ENCODE data around the gene CDCA7L. TPM values are rescaled to one million over a fixed set of nuclear protein-coding genes. Genes with fewer than 3 reads are reported as not detected.

CDCA7L gene
- total RNA-seq, 1 experiment from 2014 or later, result 114 TPM

GRCh38 chr7:21927693-21928092, 18.0 kb downstream of the CDCA7L start:
- DNase-seq, result no peak
- Histone ChIP-seq H3K4me1 (no peaks in the 10 kb centered on the region), H3K9me3 (replicated peaks) (0 out of 2 replicates have a peak, but pooled peaks cover 2% of the 10 kb centered on the region), H3K36me3 (no peaks in the 10 kb centered on the region), H3K4me3 (no peak overlapping the region), H3K27me3 (no peaks in the 10 kb centered on the region), H3K27ac (no peak overlapping the region)

GRCh38 chr7:21926448-21926847, 19.3 kb downstream of the CDCA7L start:
- no peaks in the 10 kb centered on the region for H3K4me1 ChIP-seq
- H3K36me3 ChIP-seq, result no peaks in the 10 kb centered on the region
- no peaks in the 10 kb centered on the region for H3K9me3 ChIP-seq (replicated peaks)
- no peak overlapping the region for H3K4me3 ChIP-seq
- no peaks in the 10 kb centered on the region for H3K27me3 ChIP-seq
- no peak overlapping the region for H3K27ac ChIP-seq
- DNase-seq, result no peak

GRCh38 chr7:21923658-21924057, 22.0 kb downstream of the CDCA7L start:
- no peaks in the 10 kb centered on the region for H3K4me1 ChIP-seq
- H3K27me3 ChIP-seq, result no peaks in the 10 kb centered on the region
- no peaks in the 10 kb centered on the region; the same call in 1 of the 2 replicates for H3K36me3 ChIP-seq
- H3K4me3 ChIP-seq, result no peak overlapping the region
- no peaks in the 10 kb centered on the region for H3K9me3 ChIP-seq (replicated peaks)
- H3K27ac ChIP-seq, result no peak overlapping the region
- peak; percentile 32 to 58 for DNase-seq

- Histone ChIP-seq H3K4me3 (no peak overlapping the region), H3K9me3 (replicated peaks) (no peaks in the 10 kb centered on the region), H3K4me1 (no peaks in the 10 kb centered on the region), H3K36me3 (no peaks in the 10 kb centered on the region; the same call in 1 of the 2 replicates), H3K27ac (no peak overlapping the region), H3K27me3 (no peaks in the 10 kb centered on the region)
- no peak for DNase-seq
Observed at GRCh38 chr7:21922605-21923004, 23.1 kb downstream of the CDCA7L start.

- H3K4me3 ChIP-seq, result no peak overlapping the region
- H3K4me1 ChIP-seq, result no peaks in the 10 kb centered on the region
- H3K9me3 ChIP-seq (replicated peaks), result no peaks in the 10 kb centered on the region
- H3K27me3 ChIP-seq, result no peaks in the 10 kb centered on the region
- DNase-seq, result no peak
- H3K36me3 ChIP-seq, result peaks cover 2% of the 10 kb centered on the region; the same call in 1 of the 2 replicates
- no peak overlapping the region for H3K27ac ChIP-seq
Observed at GRCh38 chr7:21920936-21921335, 24.8 kb downstream of the CDCA7L start.

- no peaks in the 10 kb centered on the region for H3K4me1 ChIP-seq
- no peak overlapping the region for H3K4me3 ChIP-seq
- H3K27ac ChIP-seq, result no peak overlapping the region
- peaks cover 14% of the 10 kb centered on the region for H3K36me3 ChIP-seq
- no peaks in the 10 kb centered on the region for H3K9me3 ChIP-seq (replicated peaks)
- no peak for DNase-seq
- H3K27me3 ChIP-seq, result no peaks in the 10 kb centered on the region
Observed at GRCh38 chr7:21918216-21918615, 27.5 kb downstream of the CDCA7L start.

- Histone ChIP-seq H3K4me3 (no peak overlapping the region), H3K27me3 (no peaks in the 10 kb centered on the region), H3K27ac (no peak overlapping the region), H3K4me1 (no peaks in the 10 kb centered on the region), H3K9me3 (replicated peaks) (no peaks in the 10 kb centered on the region), H3K36me3 (peaks cover 20% of the 10 kb centered on the region)
- DNase-seq, result no peak
Observed at GRCh38 chr7:21916629-21917028, 29.1 kb downstream of the CDCA7L start.

- Histone ChIP-seq H3K36me3 (peaks cover 20% of the 10 kb centered on the region), H3K9me3 (replicated peaks) (no peaks in the 10 kb centered on the region), H3K4me3 (no peak overlapping the region), H3K4me1 (no peaks in the 10 kb centered on the region), H3K27ac (no peak overlapping the region), H3K27me3 (no peaks in the 10 kb centered on the region)
- DNase-seq, result no peak
Observed at GRCh38 chr7:21916176-21916575, 29.5 kb downstream of the CDCA7L start.

- no peak overlapping the region for H3K27ac ChIP-seq
- no peak overlapping the region for H3K4me3 ChIP-seq
- H3K9me3 ChIP-seq (replicated peaks), result no peaks in the 10 kb centered on the region
- DNase-seq, result no peak
- H3K27me3 ChIP-seq, result no peaks in the 10 kb centered on the region
- peaks cover 20% of the 10 kb centered on the region for H3K36me3 ChIP-seq
- H3K4me1 ChIP-seq, result no peaks in the 10 kb centered on the region
Observed at GRCh38 chr7:21915140-21915539, 30.6 kb downstream of the CDCA7L start.

GRCh38 chr7:21914671-21915070, 31.0 kb downstream of the CDCA7L start:
- no peak overlapping the region for H3K4me3 ChIP-seq
- H3K9me3 ChIP-seq (replicated peaks), result no peaks in the 10 kb centered on the region
- no peak for DNase-seq

GRCh38 chr7:21912931-21913780, 32.5 kb downstream of the CDCA7L start:
- Histone ChIP-seq H3K27ac (no peak overlapping the region), H3K27me3 (no peaks in the 10 kb centered on the region), H3K4me3 (no peak overlapping the region), H3K4me1 (no peaks in the 10 kb centered on the region), H3K9me3 (replicated peaks) (no peaks in the 10 kb centered on the region), H3K36me3 (peaks cover 23% of the 10 kb centered on the region)
- DNase-seq, result no peak

More at GRCh38 chr7:21914671-21915070, 31.0 kb downstream of the CDCA7L start:
- H3K27ac ChIP-seq, result no peak overlapping the region
- H3K27me3 ChIP-seq, result no peaks in the 10 kb centered on the region
- peaks cover 20% of the 10 kb centered on the region for H3K36me3 ChIP-seq
- H3K4me1 ChIP-seq, result no peaks in the 10 kb centered on the region

- H3K36me3 ChIP-seq, result peaks cover 32% of the 10 kb centered on the region
- H3K27me3 ChIP-seq, result no peaks in the 10 kb centered on the region
- no peaks in the 10 kb centered on the region for H3K4me1 ChIP-seq
- DNase-seq, result no peak
- H3K4me3 ChIP-seq, result no peak overlapping the region
- no peaks in the 10 kb centered on the region for H3K9me3 ChIP-seq (replicated peaks)
- H3K27ac ChIP-seq, result no peak overlapping the region
Observed at GRCh38 chr7:21912305-21912704, 33.4 kb downstream of the CDCA7L start.

GRCh38 chr7:21911341-21911875, 34.3 kb downstream of the CDCA7L start:
- H3K4me1 ChIP-seq, result no peaks in the 10 kb centered on the region
- peaks cover 41% of the 10 kb centered on the region for H3K36me3 ChIP-seq
- no peaks in the 10 kb centered on the region for H3K9me3 ChIP-seq (replicated peaks)
- no peak for DNase-seq
- H3K27me3 ChIP-seq, result no peaks in the 10 kb centered on the region
- H3K4me3 ChIP-seq, result no peak overlapping the region
- H3K27ac ChIP-seq, result no peak overlapping the region

- no peak for DNase-seq
- no peaks in the 10 kb centered on the region for H3K9me3 ChIP-seq (replicated peaks)
- H3K36me3 ChIP-seq, result peaks cover 47% of the 10 kb centered on the region
Observed at GRCh38 chr7:21910253-21910652, 35.4 kb downstream of the CDCA7L start.

GRCh38 chr7:21908746-21909145, 37.0 kb downstream of the CDCA7L start:
- Histone ChIP-seq H3K27ac (no peak overlapping the region), H3K36me3 (peaks cover 54% of the 10 kb centered on the region), H3K4me1 (no peaks in the 10 kb centered on the region), H3K27me3 (no peaks in the 10 kb centered on the region), H3K4me3 (no peak overlapping the region), H3K9me3 (replicated peaks) (no peaks in the 10 kb centered on the region)
- DNase-seq, result no peak

More at GRCh38 chr7:21910253-21910652, 35.4 kb downstream of the CDCA7L start:
- no peak overlapping the region for H3K27ac ChIP-seq
- no peaks in the 10 kb centered on the region for H3K4me1 ChIP-seq
- no peaks in the 10 kb centered on the region for H3K27me3 ChIP-seq
- no peak overlapping the region for H3K4me3 ChIP-seq
